Endothelial cell of umbilical vein (primary cell): Measurements from ENCODE around the gene VGLL4. TPM values are rescaled to one million over a fixed set of nuclear protein-coding genes. Genes with fewer than 3 reads are reported as not detected.

Source experiments
- BruUV-seq: library from RNA; stranded (reverse); fragments of 400-500 nt; replicated peaks from 2 replicates; lab custom pipeline; 2021; lab: Mats Ljungman, UMichigan
- CTCF ChIA-PET: fragments of 300-600, 350-600 bp; sonication (Branson Sonifier 250); formaldehyde crosslinking; loops from one replicate; lab custom pipeline; 2021; ENCODE audit warnings: antibody characterized with exemption, inconsistent platforms; lab: Charles Lee
- POLR2A ChIA-PET: fragments of 300-600, 350-600 bp; sonication (Branson Sonifier 250); formaldehyde crosslinking; loops from one replicate; lab custom pipeline; 2021; ENCODE audit warnings: antibody characterized with exemption, inconsistent platforms; lab: Charles Lee
- DNase-seq: peaks from one replicate; pipeline ENCODE4 v3.0.0-alpha.2; 2011; ENCODE audit warnings: low read depth, low spot score
- FAIRE-seq: peaks from 2 replicates; lab custom pipeline; 2011; peaks lifted over from hg19 to GRCh38; lab: Jason Lieb, UNC
- H2AFZ ChIP-seq: 2 replicates; pipeline ENCODE4 v1.6.0; 2012; ENCODE audit warnings: low read depth, low read length, control low read depth, inconsistent platforms
- H3K27ac ChIP-seq: 2 replicates; pipeline ENCODE4 v1.5.1; 2011; ENCODE audit warnings: low read depth, mild to moderate bottlenecking, control low read depth, low read length, moderate library complexity; ENCODE audit not compliant: insufficient read depth
- H3K27me3 ChIP-seq, 2 experiments: 2 replicates each; pipeline versions ENCODE4 v1.6.0 to v1.6.1; 2011; ENCODE audit warnings: low read length in 2 of 2, mixed read lengths in 1 of 2; ENCODE audit not compliant: control insufficient read depth in 2 of 2, insufficient read depth in 2 of 2
- H3K36me3 ChIP-seq, 2 experiments: 2 replicates in 1 of 2; 3 replicates in 1 of 2; pipeline ENCODE4 v1.5.1; 2011; ENCODE audit warnings: low read length in 2 of 2, mild to moderate bottlenecking in 1 of 2, moderate library complexity in 1 of 2; ENCODE audit not compliant: control insufficient read depth in 2 of 2, insufficient read depth in 2 of 2; ENCODE audit errors: extremely low read depth in 1 of 2
- H3K4me1 ChIP-seq: 3 replicates; pipeline ENCODE4 v1.5.1; 2011; ENCODE audit warnings: mild to moderate bottlenecking, low read length; ENCODE audit not compliant: control insufficient read depth, insufficient read depth; ENCODE audit errors: extremely low read depth
- H3K4me2 ChIP-seq: 2 replicates; pipeline ENCODE4 v1.6.1; 2011; ENCODE audit warnings: low read length, control low read depth, mixed read lengths; ENCODE audit not compliant: insufficient read depth
- H3K4me3 ChIP-seq, 3 experiments: fragments of 200-600 bp in 1 of 3; sonication (generic), shearing (Covaris generic) in 1 of 3; replicated peaks in 1 of 3; 2 replicates each; pipeline ENCODE4 v1.5.1; 2011 to 2016; ENCODE audit warnings: control low read depth in 3 of 3, low read length in 3 of 3, mild to moderate bottlenecking in 2 of 3, inconsistent platforms in 1 of 3, low read depth in 1 of 3, moderate library complexity in 1 of 3; ENCODE audit not compliant: insufficient read depth in 1 of 3
- H3K79me2 ChIP-seq: 2 replicates; pipeline ENCODE4 v1.6.0; 2012; ENCODE audit warnings: low read length, inconsistent platforms; ENCODE audit not compliant: control insufficient read depth, insufficient read depth
- H3K9ac ChIP-seq: replicated peaks from 2 replicates; pipeline ENCODE3; 2011; ENCODE audit warnings: low read length, control low read depth; ENCODE audit not compliant: insufficient read depth; ENCODE audit errors: extremely low read depth
- H3K9me1 ChIP-seq: replicated peaks from 3 replicates; pipeline ENCODE4 v1.6.0; 2011; ENCODE audit warnings: mild to moderate bottlenecking, low read length; ENCODE audit not compliant: control insufficient read depth, insufficient read depth; ENCODE audit errors: extremely low read depth
- H3K9me3 ChIP-seq: replicated peaks from 2 replicates; pipeline ENCODE4 v1.5.1; 2012; ENCODE audit warnings: low read length, inconsistent platforms; ENCODE audit not compliant: control insufficient read depth, insufficient read depth
- H4K20me1 ChIP-seq: replicated peaks from 2 replicates; pipeline ENCODE3; 2011; ENCODE audit warnings: mild to moderate bottlenecking, low read length; ENCODE audit not compliant: control insufficient read depth, insufficient read depth; ENCODE audit errors: extremely low read depth
- CTCF ChIP-seq, 2 donors: IDR thresholded peaks; 1 replicate in 1 of 2; 2 replicates in 1 of 2; pipeline ENCODE4 v1.5.1; 2011; ENCODE audit warnings: low read length in 2 of 2, mild to moderate bottlenecking in 2 of 2, moderate library complexity in 2 of 2, control low read depth in 1 of 2, inconsistent platforms in 1 of 2, low read depth in 1 of 2; ENCODE audit not compliant: insufficient read depth in 1 of 2; ENCODE audit errors: extremely low read depth in 1 of 2
- FOS ChIP-seq: IDR thresholded peaks from 2 replicates; pipeline ENCODE4 v1.6.1; 2011; ENCODE audit warnings: mild to moderate bottlenecking, low read length, moderate library complexity, borderline replicate concordance; ENCODE audit not compliant: insufficient read depth
- GATA2 ChIP-seq: IDR thresholded peaks from 2 replicates; pipeline ENCODE4 v1.7.0; 2011; ENCODE audit warnings: low read depth, mild to moderate bottlenecking, moderate library complexity, mixed read lengths, low read length; ENCODE audit not compliant: insufficient read length, insufficient read depth
- JUN ChIP-seq: IDR thresholded peaks from 2 replicates; pipeline ENCODE4 v1.6.1; 2011; ENCODE audit warnings: borderline replicate concordance, low read depth; ENCODE audit not compliant: insufficient read length, insufficient read depth
- dilution Hi-C: fragments of 300-500 bp; cut with MboI; formaldehyde crosslinking; loops from one replicate; pipeline ENCODE4 v1.15.0; 2019; ENCODE audit warnings: low sequenced_read_pairs; ENCODE audit not compliant: extremely low pct_ligation_motif_present
- intact Hi-C: fragments of 100-400 bp; cut with micrococcal nuclease; formaldehyde crosslinking; loops from one replicate; pipeline ENCODE4 v1.10.0; 2022
- polyA plus RNA-seq, 4 experiments: library from polyadenylated mRNA; depleted of rRNA in 3 of 4; stranded (reverse) in 3 of 4; unstranded in 1 of 4; fragments of >200 nt; gene quantifications; 2 replicates each; pipeline versions ENCODE4 v1.2.1 to v1.2.3, GENCODE V29; 2011 to 2012; ENCODE audit warnings: missing spikeins in 1 of 4
- total RNA-seq: library from RNA; stranded (reverse); gene quantifications from 2 replicates; pipeline ENCODE4 v1.2.3, GENCODE V29; 2021

Gene VGLL4
- total and polyA plus RNA-seq, 2 donors (not counting 3 experiments of a cell fraction or from before 2014, with no cell fraction given): 67.0 to 78.9 TPM

GRCh38 chr3:11629716-11630115, 14.0 kb downstream of the VGLL4 start:
- Histone ChIP-seq H3K27ac (no peak overlapping the region), H3K4me3 (no peak overlapping the region), H3K4me2 (no peak overlapping the region), H3K36me3 (no peaks in the 10 kb centered on the region), H2AFZ (no peak overlapping the region), H3K9ac (no peak overlapping the region), H3K9me3 (no peaks in the 10 kb centered on the region), H3K27me3 (no peaks in the 10 kb centered on the region), H3K79me2 (peaks cover 99% of the 10 kb centered on the region), H3K4me1 (peaks cover 32% of the 10 kb centered on the region), H4K20me1 (peaks cover 15% of the 10 kb centered on the region), H3K9me1 (no peaks in the 10 kb centered on the region)
- DNase-seq (no peak), FAIRE-seq (no peak)
- ChIA-PET CTCF (interaction anchor here (0.6 to 1.3 kb wide), 4 partner anchors 10 to 266 kb away, joined by 3 read pairs; no protein-coding TSS in a partner anchor), POLR2A (no interaction called here)
- dilution Hi-C loops: no loop called here
- TF ChIP-seq CTCF (IDR thresholded peaks at IDR 0.05; ENCODE audit: extremely low read depth in 1 of 2, insufficient read depth in 1 of 2, low read depth in 1 of 2, low read length in 2 of 2) (no peak), FOS (no peak), GATA2 (no peak)
- intact Hi-C loops: no loop called here
- BruUV-seq: no TSS peak

- H3K36me3 ChIP-seq: no peaks in the 10 kb centered on the region
- FAIRE-seq: no peak
- DNase-seq: no peak
- H3K9me1 ChIP-seq: no peaks in the 10 kb centered on the region
- dilution Hi-C loops: no loop called here
- no peaks in the 10 kb centered on the region for H3K27me3 ChIP-seq
- no peak overlapping the region for H3K4me2 ChIP-seq
- ChIA-PET CTCF (no interaction called here), POLR2A (no interaction called here)
- no peak overlapping the region for H3K27ac ChIP-seq
- H2AFZ ChIP-seq: no peak overlapping the region
- H3K79me2 ChIP-seq: peaks cover 99% of the 10 kb centered on the region
- no peaks in the 10 kb centered on the region for H3K9me3 ChIP-seq
- no TSS peak for BruUV-seq
- no peak overlapping the region for H3K9ac ChIP-seq
- H3K4me1 ChIP-seq: peaks cover 21% of the 10 kb centered on the region
- intact Hi-C loops: no loop called here
- H4K20me1 ChIP-seq: peaks cover 18% of the 10 kb centered on the region
- H3K4me3 ChIP-seq: no peak overlapping the region
- TF ChIP-seq JUN (no peak), FOS (no peak)
These were observed 16.1 kb downstream of the VGLL4 start for GRCh38 chr3:11627612-11628011.
